Activated CD4-positive, alpha-beta T cell treated with anti-CD3 and anti-CD28 coated beads, Interleukin-2, amount 10 ng/mL, durations not matched to agents 24 days and 14 days (primary cell): Measurements from ENCODE around the gene PCDH15. TPM values are rescaled to one million over a fixed set of nuclear protein-coding genes. Genes with fewer than 3 reads are reported as not detected.

ENCODE experiments used
- DNase-seq: peaks from one replicate; pipeline ENCODE4 v3.0.0; 2022
- H3K27ac Mint-ChIP-seq: one replicate; pipeline ENCODE4 v1.8.0; 2022; ENCODE audit warnings: mild to moderate bottlenecking, mixed read lengths
- H3K27me3 Mint-ChIP-seq: one replicate; pipeline ENCODE4 v1.8.0; 2022; ENCODE audit warnings: mixed read lengths
- H3K36me3 Mint-ChIP-seq: one replicate; pipeline ENCODE4 v1.8.0; 2022; ENCODE audit warnings: low read depth, mild to moderate bottlenecking, mixed read lengths
- H3K4me1 Mint-ChIP-seq: one replicate; pipeline ENCODE4 v1.8.0; 2021; ENCODE audit warnings: mixed read lengths
- H3K4me3 Mint-ChIP-seq: one replicate; pipeline ENCODE4 v1.8.0; 2022; ENCODE audit warnings: mild to moderate bottlenecking, moderate library complexity, mixed read lengths
- H3K9me3 Mint-ChIP-seq: one replicate; pipeline ENCODE4 v1.8.0; 2021; ENCODE audit warnings: mixed read lengths
- intact Hi-C: fragments of 100-400 bp; cut with micrococcal nuclease; formaldehyde crosslinking; loops from one replicate; pipeline ENCODE4 v1.15.1; 2023
- total RNA-seq: library from RNA; stranded (reverse); gene quantifications from 2 replicates; pipeline ENCODE4 v1.2.3, GENCODE V29; 2022

Gene PCDH15
- total RNA-seq, 1 donor from 2014 or later, result not detected

DNA sequence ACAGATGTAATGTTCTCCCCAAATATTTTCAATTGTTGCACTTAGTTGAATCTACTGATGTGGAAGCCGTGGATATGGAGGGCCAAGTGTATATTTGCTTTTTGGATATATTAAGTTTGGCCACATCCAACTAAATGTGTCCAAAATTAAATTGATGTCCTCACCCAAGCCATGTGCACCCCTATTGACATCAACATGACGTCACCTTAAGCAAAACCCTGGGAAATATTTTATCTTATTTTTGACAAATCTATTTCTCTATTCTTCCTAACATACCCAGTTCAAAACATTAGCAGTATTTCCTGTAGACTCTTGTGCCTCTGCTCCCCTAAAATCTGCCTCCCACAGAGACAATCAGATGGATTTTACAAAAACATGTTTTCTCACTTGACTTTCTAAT lies 652.5 kb downstream of the PCDH15 start:
- Mint-ChIP-seq H3K4me3 (no peak overlapping the region), H3K36me3 (no peaks in the 10 kb centered on the region), H3K27ac (no peak overlapping the region), H3K27me3 (no peaks in the 10 kb centered on the region), H3K9me3 (peaks cover 3% of the 10 kb centered on the region), H3K4me1 (no peaks in the 10 kb centered on the region)
- intact Hi-C loops, result no loop called here
- no peak for DNase-seq

DNA sequence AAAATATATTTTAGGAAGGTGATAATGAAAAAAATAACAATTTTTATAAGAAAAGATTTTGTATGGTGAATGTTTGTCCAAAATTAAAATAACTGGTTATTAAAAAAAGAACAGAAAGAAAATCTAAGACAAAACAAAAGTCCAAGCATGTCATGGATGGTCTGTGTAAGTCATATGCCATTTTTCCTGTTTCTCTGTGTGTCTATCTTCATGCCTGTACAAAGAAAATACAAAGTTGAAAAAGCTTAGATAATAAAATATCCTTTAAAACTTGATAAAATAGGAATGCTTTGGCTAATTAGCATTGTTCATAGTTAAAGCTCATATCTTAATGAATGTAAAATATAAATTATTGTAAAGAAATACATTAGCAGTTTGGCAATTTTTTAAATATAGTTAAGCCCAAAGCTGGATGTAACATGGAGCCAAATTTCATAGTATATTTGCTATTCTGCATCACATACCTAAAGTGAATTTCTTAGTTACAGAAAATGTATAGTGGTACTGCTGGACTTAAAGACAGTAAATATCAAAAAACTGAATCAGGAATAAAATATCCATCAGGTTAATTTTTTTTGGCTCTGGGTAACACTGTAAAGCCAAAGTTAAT lies 661.1 kb downstream of the PCDH15 start:
- no peaks in the 10 kb centered on the region for H3K4me1 Mint-ChIP-seq
- DNase-seq, result no peak
- H3K27ac Mint-ChIP-seq, result no peak overlapping the region
- intact Hi-C loops, result no loop called here
- H3K4me3 Mint-ChIP-seq, result no peak overlapping the region
- H3K36me3 Mint-ChIP-seq, result no peaks in the 10 kb centered on the region
- H3K9me3 Mint-ChIP-seq, result peaks cover 12% of the 10 kb centered on the region
- no peaks in the 10 kb centered on the region for H3K27me3 Mint-ChIP-seq

DNA sequence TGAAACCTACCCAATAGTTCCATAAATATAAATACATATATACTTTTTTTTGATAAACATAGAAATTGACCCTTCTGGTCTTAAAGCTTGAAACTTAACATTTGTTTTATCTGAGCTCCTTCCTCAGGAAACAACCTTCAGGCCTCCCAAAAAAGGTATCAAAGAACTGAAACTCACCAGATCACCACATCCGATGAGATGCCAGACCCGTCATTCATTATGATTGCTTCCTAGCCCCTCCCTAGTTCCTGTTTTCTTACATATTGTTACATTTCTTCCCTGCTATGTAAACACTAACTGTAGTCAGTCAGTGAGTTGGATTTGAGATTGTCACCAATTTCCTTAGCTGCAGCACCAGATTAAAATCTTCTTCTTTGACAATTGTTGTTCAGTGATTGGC lies 663.6 kb downstream of the PCDH15 start:
- peaks cover 10% of the 10 kb centered on the region for H3K9me3 Mint-ChIP-seq

DNA sequence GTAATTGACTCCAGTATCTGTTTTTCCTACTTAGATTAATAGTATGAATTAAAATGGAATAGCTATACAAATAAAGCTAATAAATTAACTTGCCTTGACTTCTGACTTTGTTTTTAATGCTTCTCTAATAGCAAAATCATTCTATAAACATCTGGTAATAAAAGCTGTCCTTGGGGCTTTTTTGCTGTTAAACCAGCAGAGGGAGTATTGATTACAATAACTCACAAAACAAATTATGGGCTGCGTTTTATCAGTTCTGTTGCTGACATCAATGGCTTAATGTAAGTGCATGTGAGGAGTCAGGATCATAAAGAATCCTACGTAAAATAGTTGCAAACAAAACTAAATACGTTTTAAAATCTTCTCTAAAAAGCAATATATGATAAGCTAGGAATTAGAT lies 667.8 kb downstream of the PCDH15 start:
- Mint-ChIP-seq H3K27ac (no peak overlapping the region), H3K4me1 (no peaks in the 10 kb centered on the region), H3K4me3 (no peak overlapping the region), H3K36me3 (no peaks in the 10 kb centered on the region), H3K9me3 (peaks cover 3% of the 10 kb centered on the region), H3K27me3 (no peaks in the 10 kb centered on the region)
- intact Hi-C loops, result no loop called here
- DNase-seq, result no peak

More for the DNA sequence above, 663.6 kb downstream of the PCDH15 start:
- intact Hi-C loops, result no loop called here
- no peak for DNase-seq
- Mint-ChIP-seq H3K27me3 (no peaks in the 10 kb centered on the region), H3K36me3 (no peaks in the 10 kb centered on the region), H3K4me1 (no peaks in the 10 kb centered on the region), H3K4me3 (no peak overlapping the region), H3K27ac (no peak overlapping the region)

DNA sequence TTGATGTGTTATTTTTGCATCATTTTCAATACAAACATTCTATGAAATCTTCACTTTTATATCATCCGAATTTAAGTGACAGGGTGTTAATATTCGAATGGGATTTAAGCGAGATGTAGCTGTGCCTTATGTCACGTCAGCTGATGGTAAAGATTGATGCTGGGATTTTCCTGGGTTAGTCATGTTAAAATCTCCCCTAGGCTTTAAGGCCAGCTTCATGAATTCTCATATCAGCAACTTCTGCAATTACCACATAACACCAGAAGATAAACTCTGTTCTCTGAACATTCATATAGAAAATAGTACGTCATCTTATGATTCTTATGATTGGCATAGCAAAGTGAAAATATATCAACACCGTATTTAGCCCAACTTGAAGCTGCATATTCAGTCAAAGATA lies 669.2 kb downstream of the PCDH15 start:
- no peaks in the 10 kb centered on the region for H3K9me3 Mint-ChIP-seq
- DNase-seq, result no peak
- H3K27ac Mint-ChIP-seq, result no peak overlapping the region
- H3K4me3 Mint-ChIP-seq, result no peak overlapping the region
- H3K27me3 Mint-ChIP-seq, result no peaks in the 10 kb centered on the region
- no peaks in the 10 kb centered on the region for H3K36me3 Mint-ChIP-seq
- intact Hi-C loops, result no loop called here
- H3K4me1 Mint-ChIP-seq, result no peaks in the 10 kb centered on the region

DNA sequence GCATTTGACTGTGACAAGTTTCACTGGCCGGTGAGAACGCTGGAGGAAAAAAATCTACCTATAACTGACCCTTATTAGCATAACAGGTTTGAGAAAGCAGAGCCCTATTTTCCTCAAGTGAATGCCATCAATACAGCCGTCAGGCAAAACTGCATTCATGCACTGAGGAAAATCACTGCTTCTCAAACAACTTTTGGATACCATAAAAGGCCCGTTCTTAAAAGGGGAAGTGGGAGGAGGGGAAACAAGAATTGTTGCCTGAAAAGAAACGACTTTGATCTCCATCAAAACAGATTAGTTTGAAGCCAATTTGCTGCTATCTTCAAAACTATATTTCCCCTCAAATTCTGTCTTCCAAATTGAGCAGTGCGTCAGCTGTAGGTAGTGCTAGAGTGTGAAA lies 670.6 kb downstream of the PCDH15 start:
- H3K36me3 Mint-ChIP-seq, result no peaks in the 10 kb centered on the region
- no peaks in the 10 kb centered on the region for H3K27me3 Mint-ChIP-seq
- no peaks in the 10 kb centered on the region for H3K4me1 Mint-ChIP-seq
- no peak overlapping the region for H3K27ac Mint-ChIP-seq
- intact Hi-C loops, result no loop called here
- H3K4me3 Mint-ChIP-seq, result no peak overlapping the region
- no peak for DNase-seq
- no peaks in the 10 kb centered on the region for H3K9me3 Mint-ChIP-seq

DNA sequence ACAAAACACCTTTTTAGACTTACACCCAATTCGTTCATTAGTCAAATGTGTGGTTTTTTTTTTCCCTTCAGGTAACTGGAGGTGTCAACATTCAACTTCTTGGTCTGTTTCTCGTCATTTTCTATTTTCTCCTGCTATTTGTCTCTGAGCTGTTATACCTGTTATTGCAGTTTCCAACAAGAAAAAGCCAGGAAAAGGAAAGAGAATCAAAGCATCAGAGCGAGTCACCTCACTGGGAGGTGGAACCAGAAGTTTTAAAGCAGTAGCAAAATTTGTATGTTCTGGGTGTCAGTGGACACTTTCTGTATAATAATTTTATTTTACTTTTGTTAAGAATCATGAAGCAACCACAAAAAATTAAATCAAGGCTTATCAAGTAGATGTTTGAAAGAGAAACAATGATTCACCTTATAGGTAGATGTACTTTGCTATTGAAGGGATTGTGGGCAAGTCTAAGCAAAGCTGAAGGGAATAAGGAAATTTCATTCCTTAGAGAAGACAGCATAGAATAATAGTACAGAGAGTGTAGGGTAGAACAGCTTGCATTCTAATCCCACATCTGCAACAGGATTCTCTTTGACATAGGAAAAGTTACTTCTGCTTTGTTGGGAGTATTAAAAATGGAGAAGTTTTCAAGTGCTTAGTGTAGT lies 675.8 kb downstream of the PCDH15 start:
- Mint-ChIP-seq H3K27me3 (no peaks in the 10 kb centered on the region), H3K36me3 (no peaks in the 10 kb centered on the region), H3K4me3 (no peak overlapping the region), H3K9me3 (peaks cover 4% of the 10 kb centered on the region), H3K4me1 (no peaks in the 10 kb centered on the region), H3K27ac (no peak overlapping the region)
- intact Hi-C loops, result no loop called here
- DNase-seq, result no peak

DNA sequence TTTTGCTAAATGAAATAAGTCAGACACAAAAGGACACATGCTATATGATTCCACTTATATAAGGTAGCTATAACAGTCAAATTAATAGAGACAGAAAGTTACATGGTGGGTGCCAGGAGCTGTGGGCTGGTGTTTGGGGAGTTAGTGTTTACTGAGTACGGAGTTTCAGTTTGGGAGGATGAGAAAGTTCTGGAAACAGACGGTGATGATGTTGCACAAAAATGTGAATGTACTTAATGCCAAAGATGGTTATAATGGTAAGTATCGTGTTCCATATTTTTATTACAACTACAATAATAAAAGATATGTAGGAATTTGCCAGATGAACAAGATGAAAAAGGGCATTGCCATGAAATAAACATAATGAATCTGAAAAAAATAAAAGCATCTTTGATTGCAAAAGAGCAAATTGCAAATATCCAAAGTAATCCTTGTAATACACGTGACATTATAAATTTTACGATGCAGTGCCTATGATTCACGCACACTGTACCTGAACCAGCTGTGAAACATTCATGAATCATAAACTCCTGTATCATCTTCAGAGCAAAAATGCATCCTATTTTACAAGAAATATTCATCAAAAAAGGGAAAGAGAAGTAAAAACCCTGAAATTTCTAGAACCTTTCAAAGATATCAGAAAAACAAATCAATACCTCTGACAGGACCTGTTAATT lies 676.7 kb downstream of the PCDH15 start:
- DNase-seq, result no peak
- Mint-ChIP-seq H3K27me3 (no peaks in the 10 kb centered on the region), H3K9me3 (peaks cover 6% of the 10 kb centered on the region), H3K27ac (no peak overlapping the region), H3K36me3 (no peaks in the 10 kb centered on the region), H3K4me3 (no peak overlapping the region), H3K4me1 (no peaks in the 10 kb centered on the region)
- intact Hi-C loops, result no loop called here

DNA sequence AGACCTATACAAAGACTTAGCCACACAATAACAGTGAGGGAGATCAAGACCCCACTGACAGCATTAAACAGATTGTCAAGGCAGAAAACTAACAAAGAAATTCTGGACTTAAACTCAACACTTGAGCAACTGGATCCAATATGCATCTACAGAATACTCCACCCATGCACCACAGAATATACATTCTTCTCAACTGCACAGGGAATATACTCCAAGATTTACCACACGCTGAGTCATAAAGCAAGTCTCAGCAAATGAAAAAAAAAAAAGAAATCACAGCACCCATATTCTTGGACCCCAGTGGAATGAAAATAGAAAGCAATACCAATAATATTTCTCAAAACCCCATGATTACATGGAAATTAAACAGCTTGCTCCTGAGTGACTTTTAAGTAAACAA lies 680.2 kb downstream of the PCDH15 start:
- Mint-ChIP-seq H3K27ac (no peak overlapping the region), H3K36me3 (no peaks in the 10 kb centered on the region), H3K4me3 (no peak overlapping the region), H3K4me1 (no peaks in the 10 kb centered on the region), H3K9me3 (peaks cover 6% of the 10 kb centered on the region), H3K27me3 (no peaks in the 10 kb centered on the region)
- DNase-seq, result no peak
- intact Hi-C loops, result no loop called here

DNA sequence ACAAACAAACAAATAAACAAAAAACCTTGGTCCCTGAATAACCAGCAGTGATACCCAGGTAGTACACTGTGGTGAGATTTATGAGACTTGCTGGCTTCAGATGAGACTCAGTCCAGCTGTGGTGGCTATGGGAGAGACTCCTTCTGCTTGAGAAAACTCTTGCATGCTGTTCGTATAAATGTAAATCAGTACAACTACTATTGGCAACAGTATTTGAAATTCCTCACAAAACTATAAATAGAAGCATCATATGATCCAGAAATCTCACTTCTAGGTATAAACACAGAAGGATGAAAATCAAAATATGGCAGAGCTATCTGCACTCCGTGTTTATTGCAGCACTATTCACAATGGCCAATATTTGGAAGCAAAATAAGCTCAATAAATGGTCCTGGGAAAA lies 692.1 kb downstream of the PCDH15 start:
- H3K36me3 Mint-ChIP-seq, result no peaks in the 10 kb centered on the region
- no peaks in the 10 kb centered on the region for H3K27me3 Mint-ChIP-seq
- no peaks in the 10 kb centered on the region for H3K4me1 Mint-ChIP-seq
- DNase-seq, result no peak
- intact Hi-C loops, result no loop called here
- H3K27ac Mint-ChIP-seq, result no peak overlapping the region
- no peak overlapping the region for H3K4me3 Mint-ChIP-seq
- no peaks in the 10 kb centered on the region for H3K9me3 Mint-ChIP-seq

DNA sequence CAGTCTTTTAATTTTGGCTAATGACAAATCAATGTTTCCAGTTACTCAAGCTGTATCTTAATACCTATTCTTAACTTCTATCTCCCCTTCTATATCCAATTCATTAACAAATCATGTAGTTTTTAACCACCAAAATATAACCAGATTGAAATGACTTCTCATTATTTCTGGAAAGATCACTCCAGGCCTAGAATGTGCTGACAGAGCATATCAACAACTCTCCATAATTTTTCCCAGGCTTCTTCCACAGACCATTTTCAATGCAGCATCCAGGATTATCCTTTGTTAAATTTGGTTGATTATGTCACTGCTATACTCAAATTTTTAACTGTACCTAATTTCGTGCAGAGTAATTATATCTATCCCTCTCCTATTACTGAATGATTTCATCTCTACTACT lies 704.1 kb downstream of the PCDH15 start:
- intact Hi-C loops, result no loop called here
- no peak overlapping the region for H3K4me3 Mint-ChIP-seq
- no peak overlapping the region for H3K27ac Mint-ChIP-seq
- no peaks in the 10 kb centered on the region for H3K27me3 Mint-ChIP-seq
- H3K36me3 Mint-ChIP-seq, result no peaks in the 10 kb centered on the region
- no peaks in the 10 kb centered on the region for H3K4me1 Mint-ChIP-seq
- H3K9me3 Mint-ChIP-seq, result no peaks in the 10 kb centered on the region
- no peak for DNase-seq

DNA sequence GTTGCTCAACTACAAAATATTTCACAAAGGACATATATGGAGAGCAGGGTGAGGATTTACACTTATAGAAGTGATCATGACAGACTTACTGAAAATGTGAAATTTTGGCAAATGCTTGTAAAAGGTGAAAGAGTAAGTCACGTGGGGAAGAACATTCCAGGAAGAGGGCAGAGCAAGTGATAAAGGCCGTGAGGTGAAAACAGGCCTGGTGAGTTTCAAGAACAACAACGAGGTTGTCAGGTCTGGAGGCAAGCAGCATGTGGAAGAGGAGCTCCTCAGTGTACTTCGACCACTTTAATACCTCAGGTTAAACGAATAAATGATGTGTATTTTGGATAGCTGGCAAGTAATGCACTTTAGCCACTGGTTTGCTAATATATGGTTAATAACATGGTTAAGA lies 706.7 kb downstream of the PCDH15 start:
- Mint-ChIP-seq H3K27me3 (no peaks in the 10 kb centered on the region), H3K27ac (no peak overlapping the region), H3K36me3 (no peaks in the 10 kb centered on the region), H3K4me1 (no peaks in the 10 kb centered on the region), H3K4me3 (no peak overlapping the region), H3K9me3 (no peaks in the 10 kb centered on the region)
- intact Hi-C loops, result no loop called here
- DNase-seq, result no peak

DNA sequence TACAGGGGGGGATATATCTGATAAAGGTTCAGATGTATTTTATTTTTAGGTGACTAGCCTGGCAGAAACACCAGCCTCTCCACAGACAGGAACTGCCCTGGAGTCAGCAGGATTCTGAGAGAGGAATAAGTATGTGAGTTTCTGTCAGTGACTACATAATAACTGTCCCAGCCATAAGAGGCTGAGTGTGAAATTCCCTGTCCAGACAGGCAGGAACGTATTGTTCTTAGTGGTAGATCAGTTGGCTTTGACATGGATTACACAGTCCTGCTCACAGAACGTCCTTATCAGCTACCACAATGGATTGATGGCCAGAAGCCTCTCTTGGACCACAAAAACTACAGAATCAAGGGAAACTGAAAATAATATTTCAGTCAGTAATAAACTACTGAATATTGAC lies 709.8 kb downstream of the PCDH15 start:
- H3K36me3 Mint-ChIP-seq, result no peaks in the 10 kb centered on the region
- intact Hi-C loops, result no loop called here
- no peak overlapping the region for H3K27ac Mint-ChIP-seq
- H3K4me3 Mint-ChIP-seq, result no peak overlapping the region
- H3K4me1 Mint-ChIP-seq, result no peaks in the 10 kb centered on the region
- no peaks in the 10 kb centered on the region for H3K9me3 Mint-ChIP-seq
- DNase-seq, result no peak
- H3K27me3 Mint-ChIP-seq, result no peaks in the 10 kb centered on the region

DNA sequence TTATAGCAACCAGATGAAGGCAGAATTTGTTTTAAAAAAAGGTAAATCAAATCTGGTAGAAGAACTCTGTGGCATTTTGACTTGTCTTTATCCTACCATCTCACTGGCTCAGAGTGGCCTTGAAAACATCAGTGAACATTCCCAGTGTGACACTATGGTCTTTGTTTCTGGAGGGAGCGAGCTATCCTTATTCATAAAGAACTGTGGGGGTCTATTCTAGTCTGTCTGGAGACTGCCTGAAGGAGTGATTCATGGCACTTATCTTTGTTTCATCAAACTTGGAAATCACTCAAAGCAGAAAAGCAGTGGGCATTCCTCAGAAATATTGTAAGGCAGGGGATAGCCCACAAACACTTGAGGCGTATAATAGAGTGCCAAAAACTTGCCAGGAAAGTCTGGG lies 719.1 kb downstream of the PCDH15 start:
- no peak overlapping the region for H3K4me3 Mint-ChIP-seq
- no peaks in the 10 kb centered on the region for H3K27me3 Mint-ChIP-seq
- intact Hi-C loops, result no loop called here
- no peaks in the 10 kb centered on the region for H3K36me3 Mint-ChIP-seq
- DNase-seq, result no peak
- no peak overlapping the region for H3K27ac Mint-ChIP-seq
- H3K9me3 Mint-ChIP-seq, result no peaks in the 10 kb centered on the region
- H3K4me1 Mint-ChIP-seq, result no peaks in the 10 kb centered on the region
